Neuronal stem cell (in vitro differentiated cells): ENCODE results near the gene FAM180A.

ENCODE experiments used
- DNase-seq: peaks from one replicate; pipeline ENCODE4 v3.0.0-alpha.2; 2013; ENCODE audit warnings: low spot score
- H2AFZ ChIP-seq: one replicate; pipeline ENCODE4 v1.6.1; 2013; ENCODE audit warnings: mild to moderate bottlenecking, low read length, inconsistent platforms
- H2AK5ac ChIP-seq: 2 replicates; pipeline ENCODE4 v1.6.1; 2013; ENCODE audit warnings: low read depth, mild to moderate bottlenecking, inconsistent platforms, low read length, moderate library complexity, mixed read lengths
- H2BK120ac ChIP-seq: 2 replicates; pipeline ENCODE4 v1.6.1; 2013; ENCODE audit warnings: low read depth, mild to moderate bottlenecking, inconsistent platforms, low read length, moderate library complexity, mixed read lengths
- H2BK12ac ChIP-seq: one replicate; pipeline ENCODE4 v1.6.1; 2013; ENCODE audit warnings: low read length, inconsistent platforms
- H2BK15ac ChIP-seq: 2 replicates; pipeline ENCODE4 v1.6.1; 2013; ENCODE audit warnings: mild to moderate bottlenecking, low read length, inconsistent platforms, mixed read lengths
- H2BK5ac ChIP-seq: one replicate; pipeline ENCODE4 v1.6.1; 2013; ENCODE audit warnings: inconsistent platforms, mild to moderate bottlenecking, low read length, moderate library complexity
- H3K14ac ChIP-seq: one replicate; pipeline ENCODE4 v1.6.1; 2013; ENCODE audit warnings: low read length, inconsistent platforms
- H3K18ac ChIP-seq: 2 replicates; pipeline ENCODE4 v1.6.1; 2013; ENCODE audit warnings: low read length, inconsistent platforms
- H3K23ac ChIP-seq: 2 replicates; pipeline ENCODE4 v1.6.1; 2013; ENCODE audit warnings: low read depth, mild to moderate bottlenecking, mixed read lengths, low read length, inconsistent platforms; ENCODE audit not compliant: poor library complexity
- H3K27ac ChIP-seq: replicated peaks from 3 replicates; pipeline ENCODE4 v1.5.1; 2013; ENCODE audit warnings: low read length, inconsistent platforms
- H3K27me3 ChIP-seq, 3 experiments: 2 replicates each; pipeline ENCODE4 v1.6.1; 2013; ENCODE audit warnings: low read length in 3 of 3, mild to moderate bottlenecking in 2 of 3, inconsistent platforms in 1 of 3, low read depth in 1 of 3, mixed read lengths in 1 of 3, moderate library complexity in 1 of 3; ENCODE audit not compliant: control insufficient read depth in 3 of 3, insufficient read depth in 3 of 3
- H3K36me3 ChIP-seq, 2 donors: replicated peaks in 1 of 2; 2 replicates each; pipeline ENCODE4 v1.6.1; 2013; ENCODE audit warnings: low read length in 2 of 2; ENCODE audit not compliant: control insufficient read depth in 2 of 2, insufficient read depth in 2 of 2
- H3K4ac ChIP-seq: 2 replicates; pipeline ENCODE4 v1.6.1; 2013; ENCODE audit warnings: inconsistent platforms, mild to moderate bottlenecking, low read length, moderate library complexity
- H3K4me1 ChIP-seq, 2 donors: 1 replicate in 1 of 2; 2 replicates in 1 of 2; pipeline ENCODE4 v1.6.1; 2013; ENCODE audit warnings: low read length in 2 of 2, low read depth in 1 of 2; ENCODE audit not compliant: control insufficient read depth in 2 of 2, insufficient read depth in 1 of 2
- H3K4me2 ChIP-seq: one replicate; pipeline ENCODE4 v1.6.1; 2013; ENCODE audit warnings: mild to moderate bottlenecking, low read length, inconsistent platforms; ENCODE audit not compliant: insufficient read depth, poor library complexity, severe bottlenecking
- H3K4me3 ChIP-seq, 2 donors: 2 replicates each; pipeline ENCODE4 v1.5.1; 2013; ENCODE audit warnings: low read length in 2 of 2, mild to moderate bottlenecking in 2 of 2, inconsistent platforms in 1 of 2, moderate library complexity in 1 of 2
- H3K79me1 ChIP-seq: one replicate; pipeline ENCODE4 v1.6.1; 2013; ENCODE audit warnings: low read depth, mild to moderate bottlenecking, inconsistent platforms, low read length, moderate library complexity
- H3K9ac ChIP-seq: one replicate; pipeline ENCODE4 v1.6.1; 2013; ENCODE audit warnings: mild to moderate bottlenecking, low read depth, low read length, inconsistent platforms; ENCODE audit not compliant: poor library complexity
- H3K9me3 ChIP-seq, 2 donors: replicated peaks in 1 of 2; 2 replicates each; pipeline versions ENCODE3 to v1.6.1; 2013; ENCODE audit warnings: low read length in 2 of 2, mild to moderate bottlenecking in 2 of 2, inconsistent platforms in 1 of 2, low read depth in 1 of 2, mixed read lengths in 1 of 2, moderate library complexity in 1 of 2; ENCODE audit not compliant: control insufficient read depth in 2 of 2, insufficient read depth in 1 of 2
- H4K8ac ChIP-seq: one replicate; pipeline ENCODE4 v1.6.1; 2013; ENCODE audit warnings: low read depth, mild to moderate bottlenecking, inconsistent platforms, low read length, moderate library complexity
- H4K91ac ChIP-seq: one replicate; pipeline ENCODE4 v1.6.1; 2013; ENCODE audit warnings: low read length, low read depth, mild to moderate bottlenecking, inconsistent platforms; ENCODE audit not compliant: poor library complexity
- WGBS, 2 donors: extraction: QIAGEN DNeasy Blood & Tissue Kit; methylation state at CpG; one replicate each; pipeline ENCODE4 v1.1.7; 2013; ENCODE audit warnings: missing lambda C conversion rate in 2 of 2, mixed read lengths in 1 of 2; ENCODE audit not compliant: insufficient read length in 2 of 2, insufficient replicate concordance in 1 of 2; ENCODE audit errors: extremely low coverage in 2 of 2; 5-methylcytosine and 5-hydroxymethylcytosine counted together

Gene FAM180A

DNA sequence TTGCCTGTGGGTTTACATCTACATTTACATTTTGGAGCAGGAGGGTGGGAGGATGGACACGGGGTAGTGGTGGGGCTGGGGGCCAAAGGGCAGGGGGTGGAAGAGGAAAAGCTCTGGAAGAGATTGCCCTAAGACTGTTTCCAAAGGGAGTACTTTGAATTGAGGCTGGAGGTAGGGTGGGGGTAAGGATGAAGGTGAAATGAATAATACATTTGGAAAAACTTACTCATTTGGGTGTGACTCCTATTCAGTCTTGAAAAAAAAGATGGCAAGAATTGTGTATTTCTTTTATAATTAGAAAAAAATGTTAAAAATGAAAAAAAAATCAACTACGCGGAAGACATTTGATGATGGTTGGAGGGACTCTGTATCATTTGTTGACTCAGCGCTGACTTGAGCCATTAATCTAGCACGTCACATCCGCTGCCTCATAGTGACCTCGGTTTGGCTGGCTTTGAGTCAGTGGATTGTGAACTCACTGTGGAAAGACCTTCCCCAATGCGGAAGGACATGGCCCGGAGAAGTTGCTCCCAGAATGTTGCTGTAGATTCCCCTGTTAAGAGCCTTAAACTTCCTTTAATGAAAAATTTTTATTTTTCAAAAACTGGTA is 2.8 kb downstream of the FAM180A start:
- H3K9ac ChIP-seq = no peak overlapping the region
- no peak overlapping the region for H2BK12ac ChIP-seq
- no peaks in the 10 kb centered on the region for H3K36me3 ChIP-seq
- WGBS, 2 donors = 100% methylated on average over 2 of the region's 9 CpGs; no CpG with 5 or more reads in 1 of the 2 donors
- peaks cover 0 to 4% of the 10 kb centered on the region in 2 donors for H3K4me1 ChIP-seq
- H3K18ac ChIP-seq = no peak overlapping the region
- no peak overlapping the region for H2BK5ac ChIP-seq
- H3K27me3 ChIP-seq = no peaks in the 10 kb centered on the region
- H4K91ac ChIP-seq = no peak overlapping the region
- H2BK120ac ChIP-seq = no peak overlapping the region
- H3K4ac ChIP-seq = no peak overlapping the region
- H3K9me3 ChIP-seq = no peaks in the 10 kb centered on the region
- no peak overlapping the region for H2AFZ ChIP-seq
- H3K14ac ChIP-seq = no peak overlapping the region
- no peak overlapping the region for H3K27ac ChIP-seq
- no peak for DNase-seq
- H3K4me2 ChIP-seq = no peak overlapping the region
- H2BK15ac ChIP-seq = no peak overlapping the region
- no peak overlapping the region for H4K8ac ChIP-seq
- no peak overlapping the region for H2AK5ac ChIP-seq
- H3K79me1 ChIP-seq = no peaks in the 10 kb centered on the region
- no peak overlapping the region for H3K4me3 ChIP-seq
- H3K23ac ChIP-seq = no peak overlapping the region

DNA sequence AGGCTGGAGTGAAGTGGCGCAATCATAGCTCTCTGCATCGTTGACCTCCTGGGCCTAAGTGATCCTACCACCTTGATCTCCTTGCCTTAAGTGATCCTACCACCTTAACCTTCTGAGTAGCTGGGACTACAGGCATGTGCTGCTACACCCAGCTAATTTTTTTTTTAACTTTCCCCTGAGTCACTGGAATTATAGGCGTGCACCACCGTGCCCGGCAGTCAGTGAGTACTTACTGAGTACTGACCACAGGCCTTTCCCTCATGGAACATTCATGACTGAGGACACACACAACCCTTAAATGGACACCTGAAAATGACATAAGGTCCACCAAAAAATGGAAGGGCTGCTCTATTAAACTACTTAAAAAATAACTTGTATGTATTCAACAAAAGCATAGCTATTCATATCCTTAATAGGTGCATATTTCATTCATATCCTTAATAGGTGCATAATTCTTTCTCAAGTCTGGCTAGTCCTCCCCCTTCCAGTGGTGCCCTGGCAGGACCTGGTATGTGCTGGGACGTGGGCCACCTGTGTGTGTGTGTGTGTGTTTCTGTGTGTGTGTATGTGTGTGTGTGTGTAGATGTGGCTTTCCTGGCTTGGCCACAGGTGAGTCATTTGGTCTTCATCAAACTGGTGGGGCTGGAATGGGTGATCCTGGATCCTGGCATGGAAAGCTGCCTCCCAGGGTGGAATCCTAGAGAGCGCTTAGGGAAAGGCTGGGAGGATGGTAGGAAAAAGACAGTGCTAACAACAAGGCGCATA is 3.5 kb downstream of the FAM180A start:
- Histone ChIP-seq H2BK120ac (no peak overlapping the region), H3K36me3 (no peaks in the 10 kb centered on the region), H3K27ac (no peak overlapping the region), H3K9ac (no peak overlapping the region), H3K4me3 (no peak overlapping the region), H3K4me2 (no peak overlapping the region), H3K18ac (no peak overlapping the region), H3K27me3 (peaks cover 0 to 4% (median 0%) of the 10 kb centered on the region in 3 experiments), H3K79me1 (no peaks in the 10 kb centered on the region), H2AK5ac (no peak overlapping the region), H4K91ac (no peak overlapping the region), H2AFZ (no peak overlapping the region), H3K4ac (no peak overlapping the region), H4K8ac (no peak overlapping the region), H2BK5ac (no peak overlapping the region), H3K23ac (no peak overlapping the region), H2BK15ac (no peak overlapping the region), H3K9me3 (no peaks in the 10 kb centered on the region), H3K14ac (no peak overlapping the region), H3K4me1 (peaks cover 0 to 4% of the 10 kb centered on the region in 2 donors), H2BK12ac (no peak overlapping the region)
- WGBS, 2 donors = no CpG with 5 or more reads among the region's 8 CpGs
- DNase-seq = no peak

DNA sequence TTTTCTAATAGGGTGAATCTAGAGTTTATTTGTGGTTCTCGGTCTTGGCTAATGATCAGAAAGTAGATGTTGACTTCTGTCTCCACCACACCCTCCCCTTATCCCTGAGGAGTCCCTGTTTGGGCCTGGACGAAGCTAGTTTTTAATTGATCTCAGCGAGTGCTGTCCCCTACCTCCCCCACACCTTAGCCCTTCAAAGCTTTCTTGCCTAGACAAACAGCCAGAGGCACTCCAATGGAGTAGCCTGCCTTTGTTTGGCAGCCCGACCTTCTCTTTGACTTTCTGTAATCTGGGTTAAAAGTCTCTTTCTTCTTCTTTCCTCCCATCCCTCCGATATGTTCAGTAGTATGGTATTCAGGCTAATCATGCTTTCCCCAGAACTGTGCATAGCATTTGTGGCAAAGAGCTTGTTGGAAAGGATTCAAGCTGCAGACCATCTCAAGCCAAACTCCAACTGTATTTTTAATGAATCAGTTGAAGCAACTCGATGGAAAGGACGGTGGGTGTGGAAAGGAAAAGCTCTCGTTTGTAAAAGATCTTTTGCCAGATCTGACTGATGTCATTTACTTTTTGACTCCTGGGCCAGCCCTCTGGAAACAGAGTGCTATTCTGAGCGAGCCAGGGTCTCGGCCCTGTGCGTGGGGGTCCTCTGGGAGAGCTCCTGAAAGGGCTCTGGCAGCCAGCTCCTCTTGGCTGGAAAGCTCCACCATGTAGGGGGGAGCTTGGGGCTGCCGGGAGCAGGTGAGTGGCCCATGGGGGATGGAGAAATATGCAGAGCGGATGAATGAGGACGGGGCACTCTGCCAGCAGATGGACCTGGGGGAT is 4.5 kb downstream of the FAM180A start:
- no peak overlapping the region for H3K27ac ChIP-seq
- H3K4me1 ChIP-seq = peaks cover 0 to 4% of the 10 kb centered on the region in 2 donors
- peaks cover 0 to 4% (median 0%) of the 10 kb centered on the region in 3 experiments for H3K27me3 ChIP-seq
- no peak overlapping the region for H4K8ac ChIP-seq
- no peak overlapping the region for H2AFZ ChIP-seq
- H2BK5ac ChIP-seq = no peak overlapping the region
- H3K4me2 ChIP-seq = no peak overlapping the region
- no peak for DNase-seq
- H3K4ac ChIP-seq = no peak overlapping the region
- no CpG with 5 or more reads among the region's 14 CpGs for WGBS, 2 donors
- no peak overlapping the region for H3K4me3 ChIP-seq
- H3K79me1 ChIP-seq = no peaks in the 10 kb centered on the region
- no peak overlapping the region for H2AK5ac ChIP-seq
- H3K14ac ChIP-seq = no peak overlapping the region
- no peak overlapping the region for H3K18ac ChIP-seq
- H3K9me3 ChIP-seq = no peaks in the 10 kb centered on the region
- no peak overlapping the region for H4K91ac ChIP-seq
- no peaks in the 10 kb centered on the region for H3K36me3 ChIP-seq
- H3K9ac ChIP-seq = no peak overlapping the region
- no peak overlapping the region for H3K23ac ChIP-seq
- no peak overlapping the region for H2BK120ac ChIP-seq
- H2BK15ac ChIP-seq = no peak overlapping the region
- H2BK12ac ChIP-seq = no peak overlapping the region

DNA sequence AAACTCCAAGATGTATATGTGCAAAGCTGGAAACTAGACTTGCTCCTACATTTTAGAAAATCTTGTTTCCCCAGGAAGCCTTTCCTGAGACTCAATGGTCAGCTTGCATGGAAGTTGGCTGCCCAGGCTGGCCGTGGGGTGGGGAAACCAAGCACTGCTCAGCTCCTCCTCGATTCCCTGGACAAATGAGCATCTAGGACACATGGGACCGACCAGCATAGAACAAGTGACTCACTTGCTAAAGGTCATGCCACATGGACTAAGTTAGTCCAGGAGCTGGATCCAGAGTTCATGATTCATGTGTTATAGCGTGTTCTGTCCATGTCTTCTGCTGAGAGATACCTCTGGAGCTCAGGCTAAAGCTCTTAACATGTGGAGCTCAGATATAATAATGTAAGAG is 6.2 kb downstream of the FAM180A start:
- WGBS, 2 donors = no CpG with 5 or more reads among the region's 4 CpGs
- Histone ChIP-seq H3K14ac (no peak overlapping the region), H2BK5ac (no peak overlapping the region), H3K4me2 (no peak overlapping the region), H3K4ac (no peak overlapping the region), H2BK12ac (no peak overlapping the region), H3K79me1 (no peaks in the 10 kb centered on the region), H2BK15ac (no peak overlapping the region), H3K18ac (no peak overlapping the region), H3K9me3 (no peaks in the 10 kb centered on the region), H4K91ac (no peak overlapping the region), H3K4me1 (peaks cover 0 to 4% of the 10 kb centered on the region in 2 donors), H3K23ac (no peak overlapping the region), H3K9ac (no peak overlapping the region), H2AFZ (no peak overlapping the region), H3K4me3 (no peak overlapping the region), H3K27me3 (peaks cover 0 to 4% (median 0%) of the 10 kb centered on the region in 3 experiments), H3K36me3 (no peaks in the 10 kb centered on the region), H4K8ac (no peak overlapping the region), H2AK5ac (no peak overlapping the region), H2BK120ac (no peak overlapping the region), H3K27ac (no peak overlapping the region)
- DNase-seq = no peak
